Gastrocnemius medialis (tissue), 4 donors: Measurements from ENCODE around the gene PLA2R1. TPM values are rescaled to one million over a fixed set of nuclear protein-coding genes. Genes with fewer than 3 reads are reported as not detected.

Experiments used
- ATAC-seq, 2 donors: fragments of 150-250 bp; one replicate each; pipeline ENCODE4 v1.9.1; 2016
- DNase-seq, 2 donors: peaks; one replicate each; pipeline ENCODE4 v3.0.0-alpha.2; 2019
- H3K27ac ChIP-seq, 4 donors: fragments of 200-600 bp; sonication (generic); 1 replicate in 1 of 4; 2 replicates in 3 of 4; pipeline ENCODE4 v1.5.1; 2016 to 2018; ENCODE audit warnings: mild to moderate bottlenecking in 2 of 4, moderate library complexity in 1 of 4
- H3K27me3 ChIP-seq, 3 donors: fragments of 200-600 bp; sonication (generic) in 2 of 3; 1 replicate in 1 of 3; 2 replicates in 2 of 3; pipeline versions ENCODE4 v1.5.1 to v1.6.0; 2016 to 2019; ENCODE audit warnings: mild to moderate bottlenecking in 1 of 3, moderate library complexity in 1 of 3
- H3K36me3 ChIP-seq, 2 donors: fragments of 200-600 bp; sonication (generic) in 1 of 2; one replicate each; pipeline ENCODE4 v1.5.1; 2017 to 2018
- H3K4me1 ChIP-seq, 2 donors: fragments of 200-600 bp; sonication (generic) in 1 of 2; one replicate each; pipeline ENCODE4 v1.5.1; 2016 to 2017; ENCODE audit warnings: mild to moderate bottlenecking in 2 of 2
- H3K4me3 ChIP-seq, 4 donors: fragments of 200-600 bp; sonication (generic) in 3 of 4; 1 replicate in 1 of 4; 2 replicates in 3 of 4; pipeline ENCODE4 v1.5.1; 2016 to 2019; ENCODE audit warnings: mild to moderate bottlenecking in 2 of 4
- H3K9me3 ChIP-seq, 3 donors: fragments of 200-600 bp; sonication (generic) in 2 of 3; 1 replicate in 1 of 3; 2 replicates in 2 of 3; pipeline ENCODE4 v1.5.1; 2016 to 2019
- POLR2A ChIP-seq, 2 donors: fragments of 450-650 bp; IDR thresholded peaks; one replicate each; pipeline ENCODE4 v1.6.1; 2017; ENCODE audit warnings: antibody characterized with exemption in 2 of 2, mild to moderate bottlenecking in 2 of 2, moderate library complexity in 2 of 2
- in situ Hi-C, 4 donors: fragments of 200-750 bp; cut with MboI; loops; one replicate each; pipeline versions ENCODE4 v1.15.0 to v1.8.0; 2017; ENCODE audit warnings: low sequenced_read_pairs in 4 of 4
- intact Hi-C: fragments of 100-400 bp; cut with DNase I; formaldehyde crosslinking; loops from one replicate; pipeline ENCODE4 v1.15.1; 2023; ENCODE audit warnings: low total_unique reads
- total RNA-seq, 4 donors: library from RNA; depleted of rRNA; stranded (reverse); fragments of >200 nt; gene quantifications; one replicate each; pipeline versions ENCODE4 v1.1.0 to v1.2.3, GENCODE V29; 2016
- TF ChIP-seq, protein P1 (sequence below), 5 experiments: fragments of 450-650 bp in 3 of 5; fragments of 200-600 bp in 2 of 5; sonication (generic) in 2 of 5; IDR thresholded peaks in 4 of 5; conservative IDR thresholded peaks in 1 of 5; 1 replicate in 4 of 5; 2 replicates in 1 of 5; pipeline ENCODE4 v1.5.1; 2016 to 2019; ENCODE audit warnings: antibody characterized with exemption in 5 of 5, mild to moderate bottlenecking in 3 of 5, moderate library complexity in 3 of 5

PLA2R1 gene
- total RNA-seq, 4 donors from 2014 or later, result 0.34 to 1.0 (median 0.45) TPM

DNA sequence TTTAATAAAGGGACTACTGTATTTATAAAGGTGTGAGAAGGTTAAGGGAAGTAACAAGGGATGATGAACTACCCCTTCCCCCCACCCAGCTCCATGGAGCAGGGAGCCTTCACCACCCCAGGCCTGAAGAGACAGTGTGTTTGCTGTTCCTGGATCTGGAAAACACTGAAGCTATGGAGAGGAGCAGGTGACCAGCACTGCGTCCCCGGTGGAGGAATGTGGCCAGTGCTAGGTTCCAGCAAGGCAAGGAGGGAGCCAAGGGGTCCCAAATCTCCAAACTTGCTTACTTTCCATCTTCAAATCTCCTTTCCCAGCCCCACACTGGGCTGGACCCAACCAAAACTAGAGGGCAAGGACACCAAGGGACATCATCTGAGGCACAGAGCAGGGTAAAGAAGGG is 135.7 kb downstream of the PLA2R1 start:
- TF ChIP-seq, protein P1, sequence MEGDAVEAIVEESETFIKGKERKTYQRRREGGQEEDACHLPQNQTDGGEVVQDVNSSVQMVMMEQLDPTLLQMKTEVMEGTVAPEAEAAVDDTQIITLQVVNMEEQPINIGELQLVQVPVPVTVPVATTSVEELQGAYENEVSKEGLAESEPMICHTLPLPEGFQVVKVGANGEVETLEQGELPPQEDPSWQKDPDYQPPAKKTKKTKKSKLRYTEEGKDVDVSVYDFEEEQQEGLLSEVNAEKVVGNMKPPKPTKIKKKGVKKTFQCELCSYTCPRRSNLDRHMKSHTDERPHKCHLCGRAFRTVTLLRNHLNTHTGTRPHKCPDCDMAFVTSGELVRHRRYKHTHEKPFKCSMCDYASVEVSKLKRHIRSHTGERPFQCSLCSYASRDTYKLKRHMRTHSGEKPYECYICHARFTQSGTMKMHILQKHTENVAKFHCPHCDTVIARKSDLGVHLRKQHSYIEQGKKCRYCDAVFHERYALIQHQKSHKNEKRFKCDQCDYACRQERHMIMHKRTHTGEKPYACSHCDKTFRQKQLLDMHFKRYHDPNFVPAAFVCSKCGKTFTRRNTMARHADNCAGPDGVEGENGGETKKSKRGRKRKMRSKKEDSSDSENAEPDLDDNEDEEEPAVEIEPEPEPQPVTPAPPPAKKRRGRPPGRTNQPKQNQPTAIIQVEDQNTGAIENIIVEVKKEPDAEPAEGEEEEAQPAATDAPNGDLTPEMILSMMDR (IDR thresholded peaks at IDR 0.05 in 4 of 5, conservative IDR thresholded peaks at IDR 0.05 in 1 of 5), result no peak
- TF ChIP-seq POLR2A (IDR thresholded peaks at IDR 0.05), result no peak
- H3K36me3 ChIP-seq, result no peaks in the 10 kb centered on the region
- no peak overlapping the region for H3K27ac ChIP-seq
- in situ Hi-C loops, result no loop called here
- no peaks in the 10 kb centered on the region for H3K9me3 ChIP-seq
- no peaks in the 10 kb centered on the region for H3K27me3 ChIP-seq
- intact Hi-C loops, result no loop called here
- H3K4me1 ChIP-seq, result no peaks in the 10 kb centered on the region
- DNase-seq, result no peak
- H3K4me3 ChIP-seq, result no peak overlapping the region
- no peak for ATAC-seq

DNA sequence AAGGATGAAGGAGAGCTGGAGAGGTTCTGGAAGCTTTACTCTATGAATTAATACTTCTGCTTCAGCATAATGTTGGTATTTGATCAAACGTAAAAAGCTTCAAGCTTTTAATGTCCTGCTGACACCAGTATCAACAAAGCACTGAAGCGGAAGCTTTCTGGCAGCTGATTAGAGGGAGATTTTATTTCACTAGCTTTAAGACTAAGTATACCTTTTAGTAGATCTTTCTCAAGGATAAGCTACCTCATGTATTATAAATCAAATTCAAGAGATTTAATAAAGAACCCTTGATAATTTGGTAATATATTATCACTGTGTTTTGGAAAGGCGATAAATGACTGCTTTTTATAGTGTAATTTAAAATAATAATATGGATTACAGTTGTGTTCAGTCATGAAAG is 136.4 kb downstream of the PLA2R1 start:
- intact Hi-C loops, result no loop called here
- ATAC-seq (no peak), DNase-seq (no peak)
- no peaks in the 10 kb centered on the region for H3K9me3 ChIP-seq
- H3K4me3 ChIP-seq, result no peak overlapping the region
- H3K27ac ChIP-seq, result no peak overlapping the region
- no peaks in the 10 kb centered on the region for H3K4me1 ChIP-seq
- H3K27me3 ChIP-seq, result no peaks in the 10 kb centered on the region
- no peaks in the 10 kb centered on the region for H3K36me3 ChIP-seq
- no peak for TF ChIP-seq POLR2A (IDR thresholded peaks at IDR 0.05)
- TF ChIP-seq, protein P1 (IDR thresholded peaks at IDR 0.05 in 4 of 5, conservative IDR thresholded peaks at IDR 0.05 in 1 of 5), result no peak
- in situ Hi-C loops, result no loop called here

DNA sequence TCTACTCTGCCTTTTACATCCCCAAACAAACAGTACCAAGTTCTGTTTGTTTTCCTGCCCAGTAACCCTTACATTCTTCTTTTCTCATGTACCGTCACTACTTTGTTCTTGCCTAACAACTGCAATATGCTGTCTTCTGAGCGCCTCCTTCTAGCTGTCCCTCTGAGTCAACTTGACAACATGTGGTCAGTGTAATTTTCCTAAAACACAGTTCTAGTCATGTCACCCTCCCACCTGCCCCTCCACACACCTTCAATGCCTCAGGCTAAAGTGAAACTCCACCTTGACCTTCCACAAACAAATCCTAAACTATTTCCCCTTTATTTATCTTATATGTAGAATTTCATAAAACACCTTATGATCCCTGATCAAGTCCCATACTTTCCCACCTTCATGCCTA is 139.9 kb downstream of the PLA2R1 start:
- in situ Hi-C loops (no loop called here), intact Hi-C loops (no loop called here)
- no peak for ATAC-seq

DNA sequence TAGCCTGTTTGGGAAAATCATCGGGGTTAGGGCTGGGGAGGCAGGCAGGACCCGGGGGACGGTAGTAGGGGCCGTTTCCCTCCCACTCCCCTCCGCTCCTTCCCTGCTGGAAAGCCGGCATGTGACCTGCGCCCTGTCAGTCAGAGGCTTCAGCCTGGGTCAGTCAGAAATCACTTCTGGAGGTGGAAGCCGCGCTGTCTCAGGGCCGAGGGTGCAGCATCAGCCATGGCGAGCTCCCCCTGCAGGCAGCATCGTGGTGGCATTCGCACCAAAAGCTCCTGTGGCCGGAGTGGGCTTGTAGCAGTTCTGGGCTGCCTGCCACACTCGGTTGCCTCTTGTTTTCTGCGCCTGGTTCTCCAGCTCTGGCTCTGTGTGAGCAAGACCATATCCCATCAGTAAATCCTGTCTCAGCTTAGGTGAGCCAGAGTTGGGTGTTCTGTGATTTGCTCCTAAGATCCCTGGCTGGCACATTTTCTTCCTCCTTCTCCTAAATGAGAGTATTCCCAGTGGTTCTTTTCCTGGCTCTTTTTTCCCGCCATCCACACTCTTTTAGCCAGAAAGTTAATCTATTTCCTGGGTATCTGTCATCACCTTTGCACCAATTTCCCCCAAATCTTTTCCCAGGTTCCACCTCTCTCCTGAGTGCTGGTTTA is 140.5 kb downstream of the PLA2R1 start:
- Histone ChIP-seq H3K4me1 (no peaks in the 10 kb centered on the region), H3K4me3 (no peak overlapping the region), H3K9me3 (no peaks in the 10 kb centered on the region), H3K27ac (no peak overlapping the region), H3K36me3 (no peaks in the 10 kb centered on the region), H3K27me3 (no peaks in the 10 kb centered on the region)
- in situ Hi-C loops (no loop called here), intact Hi-C loops (no loop called here)
- DNase-seq (peak in 1 of 2 donors; percentile 27), ATAC-seq (no peak)
- no peak for TF ChIP-seq POLR2A (IDR thresholded peaks at IDR 0.05)
- TF ChIP-seq, protein P1 (IDR thresholded peaks at IDR 0.05 in 4 of 5, conservative IDR thresholded peaks at IDR 0.05 in 1 of 5), result peak in 4 of 5 experiments; percentile 18 to 46 (median 22)

More for the DNA sequence above, 139.9 kb downstream of the PLA2R1 start:
- no peaks in the 10 kb centered on the region for H3K27me3 ChIP-seq
- no peak overlapping the region for H3K4me3 ChIP-seq
- no peak for DNase-seq
- no peak overlapping the region for H3K27ac ChIP-seq
- TF ChIP-seq, protein P1 (IDR thresholded peaks at IDR 0.05 in 4 of 5, conservative IDR thresholded peaks at IDR 0.05 in 1 of 5), result no peak
- TF ChIP-seq POLR2A (IDR thresholded peaks at IDR 0.05), result no peak
- H3K36me3 ChIP-seq, result no peaks in the 10 kb centered on the region
- no peaks in the 10 kb centered on the region for H3K9me3 ChIP-seq
- H3K4me1 ChIP-seq, result no peaks in the 10 kb centered on the region

DNA sequence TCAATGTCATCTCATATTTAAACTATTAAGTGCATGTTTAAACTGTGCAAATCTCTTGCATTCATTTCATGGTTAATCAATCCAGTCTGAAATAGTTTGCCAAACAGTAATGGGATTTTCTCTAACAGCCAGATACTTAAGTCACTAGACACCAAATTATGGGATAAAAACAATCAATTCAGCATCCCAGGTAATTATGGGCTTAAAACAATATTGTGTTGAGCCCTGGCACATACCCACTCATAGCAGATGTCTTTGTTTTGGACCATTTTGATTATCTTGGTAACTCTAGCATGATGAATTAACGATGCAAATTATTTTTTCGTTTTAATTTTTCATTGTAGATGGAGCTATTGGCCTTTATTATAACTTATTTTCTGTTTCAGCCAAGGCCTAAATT is 145.9 kb downstream of the PLA2R1 start:
- no peaks in the 10 kb centered on the region for H3K4me1 ChIP-seq
- no peak for ATAC-seq

More for the DNA sequence above, 145.9 kb downstream of the PLA2R1 start:
- Histone ChIP-seq H3K27me3 (no peaks in the 10 kb centered on the region), H3K27ac (no peak overlapping the region), H3K9me3 (no peaks in the 10 kb centered on the region), H3K4me3 (no peak overlapping the region), H3K36me3 (no peaks in the 10 kb centered on the region)
- TF ChIP-seq, protein P1 (IDR thresholded peaks at IDR 0.05 in 4 of 5, conservative IDR thresholded peaks at IDR 0.05 in 1 of 5), result no peak
- TF ChIP-seq POLR2A (IDR thresholded peaks at IDR 0.05), result no peak
- DNase-seq, result no peak
- intact Hi-C loops (no loop called here), in situ Hi-C loops (no loop called here)
